Liver (tissue), 9 donors: ENCODE results near the gene FREY1. TPM values are rescaled to one million over a fixed set of nuclear protein-coding genes. Genes with fewer than 3 reads are reported as not detected.

Source experiments
- DNase-seq: peaks from one replicate; pipeline ENCODE4 v3.0.0-alpha.2; 2017; ENCODE audit warnings: low spot score
- H3K27ac ChIP-seq, 2 donors: one replicate each; pipeline ENCODE4 v1.7.0; 2013; ENCODE audit warnings: inconsistent platforms in 2 of 2, low read length in 2 of 2, control low read depth in 1 of 2, low read depth in 1 of 2, mild to moderate bottlenecking in 1 of 2
- H3K27me3 ChIP-seq, 4 donors: one replicate each; pipeline versions ENCODE4 v1.6.1 to v1.7.0; 2013; ENCODE audit warnings: low read length in 3 of 4, inconsistent platforms in 1 of 4, mild to moderate bottlenecking in 1 of 4, moderate library complexity in 1 of 4; ENCODE audit not compliant: control insufficient read depth in 4 of 4, insufficient read depth in 4 of 4
- H3K36me3 ChIP-seq, 4 donors: one replicate each; pipeline versions ENCODE4 v1.6.1 to v1.7.0; 2013; ENCODE audit warnings: low read length in 3 of 4, mild to moderate bottlenecking in 3 of 4, low read depth in 1 of 4, moderate library complexity in 1 of 4; ENCODE audit not compliant: control insufficient read depth in 4 of 4, insufficient read depth in 3 of 4
- H3K4me1 ChIP-seq, 4 donors: one replicate each; pipeline versions ENCODE4 v1.6.1 to v1.7.0; 2013; ENCODE audit warnings: low read length in 3 of 4, mild to moderate bottlenecking in 3 of 4, moderate library complexity in 1 of 4; ENCODE audit not compliant: control insufficient read depth in 4 of 4, insufficient read depth in 4 of 4
- H3K4me3 ChIP-seq, 3 donors: one replicate each; pipeline versions ENCODE4 v1.6.1 to v1.7.0; 2013; ENCODE audit warnings: low read length in 3 of 3, control low read depth in 1 of 3, low read depth in 1 of 3, mild to moderate bottlenecking in 1 of 3
- H3K9ac ChIP-seq, 2 donors: one replicate each; pipeline ENCODE4 v1.7.0; 2013; ENCODE audit warnings: low read length in 2 of 2, mild to moderate bottlenecking in 2 of 2, moderate library complexity in 2 of 2, control low read depth in 1 of 2, low read depth in 1 of 2
- H3K9me3 ChIP-seq, 4 donors: one replicate each; pipeline versions ENCODE4 v1.6.1 to v1.7.0; 2013; ENCODE audit warnings: low read length in 3 of 4; ENCODE audit not compliant: control insufficient read depth in 4 of 4
- ATF3 ChIP-seq: IDR thresholded peaks from 2 replicates; pipeline ENCODE4 v1.6.1; 2016; ENCODE audit warnings: antibody characterized with exemption
- CTCF ChIP-seq: fragments of 150-350 bp; IDR thresholded peaks from 2 replicates; pipeline ENCODE4 v1.5.1; 2017; ENCODE audit warnings: improper control_type of control experiment, low read depth, low read length; ENCODE audit not compliant: missing input control
- EGR1 ChIP-seq, 2 donors: IDR thresholded peaks; 2 replicates each; pipeline ENCODE4 v1.6.1; 2016 to 2018; ENCODE audit warnings: antibody characterized with exemption in 2 of 2, low read depth in 2 of 2
- FOXA1 ChIP-seq: IDR thresholded peaks from 2 replicates; pipeline ENCODE4 v1.6.1; 2016; ENCODE audit warnings: antibody characterized with exemption
- FOXA2 ChIP-seq: IDR thresholded peaks from 2 replicates; pipeline ENCODE4 v1.6.1; 2016; ENCODE audit warnings: antibody characterized with exemption
- GABPA ChIP-seq, 2 donors: IDR thresholded peaks in 1 of 2; conservative IDR thresholded peaks in 1 of 2; 2 replicates each; pipeline ENCODE4 v1.6.1; 2016; ENCODE audit warnings: antibody characterized with exemption in 2 of 2, mild to moderate bottlenecking in 1 of 2, moderate library complexity in 1 of 2
- HNF4A ChIP-seq, 2 donors: conservative IDR thresholded peaks; 2 replicates each; pipeline ENCODE4 v1.6.1; 2016; ENCODE audit warnings: antibody characterized with exemption in 2 of 2, mild to moderate bottlenecking in 2 of 2
- HNF4G ChIP-seq: IDR thresholded peaks from 2 replicates; pipeline ENCODE4 v1.6.1; 2016; ENCODE audit warnings: antibody characterized with exemption
- JUND ChIP-seq, 2 donors: IDR thresholded peaks; 2 replicates each; pipeline ENCODE4 v1.6.1; 2016; ENCODE audit warnings: antibody characterized with exemption in 2 of 2
- MAX ChIP-seq: IDR thresholded peaks from 2 replicates; pipeline ENCODE4 v1.6.1; 2016; ENCODE audit warnings: antibody characterized with exemption
- NR2F2 ChIP-seq: IDR thresholded peaks from 2 replicates; pipeline ENCODE4 v1.6.1; 2016; ENCODE audit warnings: antibody characterized with exemption
- RAD21 ChIP-seq, 2 donors: IDR thresholded peaks; 2 replicates each; pipeline ENCODE4 v1.6.1; 2016; ENCODE audit warnings: antibody characterized with exemption in 2 of 2, mild to moderate bottlenecking in 2 of 2
- REST ChIP-seq: IDR thresholded peaks from 2 replicates; pipeline ENCODE4 v1.6.1; 2016; ENCODE audit warnings: antibody characterized with exemption, mild to moderate bottlenecking
- RXRA ChIP-seq, 2 donors: IDR thresholded peaks; 2 replicates each; pipeline ENCODE4 v1.6.1; 2017 to 2018; ENCODE audit warnings: antibody characterized with exemption in 2 of 2, mild to moderate bottlenecking in 1 of 2
- SP1 ChIP-seq: IDR thresholded peaks from 2 replicates; pipeline ENCODE4 v1.6.1; 2018; ENCODE audit warnings: antibody characterized with exemption, mild to moderate bottlenecking
- TAF1 ChIP-seq: conservative IDR thresholded peaks from 2 replicates; pipeline ENCODE4 v1.6.1; 2016; ENCODE audit warnings: antibody characterized with exemption, mild to moderate bottlenecking
- YY1 ChIP-seq: IDR thresholded peaks from 2 replicates; pipeline ENCODE4 v1.6.1; 2016; ENCODE audit warnings: antibody characterized with exemption, mild to moderate bottlenecking
- ZBTB33 ChIP-seq: IDR thresholded peaks from 2 replicates; pipeline ENCODE4 v1.6.1; 2016; ENCODE audit warnings: antibody characterized with exemption
- WGBS: extraction: QIAGEN DNeasy Blood & Tissue Kit; methylation state at CpG from one replicate; pipeline ENCODE4 v1.1.7; 2013; 5-methylcytosine and 5-hydroxymethylcytosine counted together
- polyA plus RNA-seq, 2 donors: library from polyadenylated mRNA; stranded (reverse) in 1 of 2; unstranded in 1 of 2; fragments of 200-250 nt in 1 of 2; fragments of >200 nt in 1 of 2; fragmentation: Nextera tagmentation in 1 of 2; extraction: Ambion mirVana in 1 of 2; gene quantifications; one replicate each; pipeline versions ENCODE4 v1.2.1 to v1.2.3, GENCODE V29; 2013 to 2015
- total RNA-seq, 2 donors: library from RNA; depleted of rRNA; stranded (reverse); fragments of >200 nt; gene quantifications; one replicate each; pipeline ENCODE4 v1.2.3, GENCODE V29; 2014
- donor health status: healthy.
- donor health status: healthy.
- donor health status: healthy.
- donor health status: healthy.
- donor health status: healthy.

FREY1 gene
- total and polyA plus RNA-seq, 4 donors: 0.18 to 2.1 (median 0.75) TPM; not detected in 1

- H3K27me3 ChIP-seq: no peaks in the 10 kb centered on the region
- H3K36me3 ChIP-seq: peaks cover 12 to 89% (median 76%) of the 10 kb centered on the region in 4 donors
- H3K4me1 ChIP-seq: no peaks in the 10 kb centered on the region
- no peak for TF ChIP-seq ZBTB33
- no peak overlapping the region for H3K27ac ChIP-seq
- 97% methylated on average over 3 of the region's 3 CpGs for WGBS
- DNase-seq: no peak
- H3K9me3 ChIP-seq: no peaks in the 10 kb centered on the region
- no peak overlapping the region for H3K9ac ChIP-seq
- H3K4me3 ChIP-seq: no peak overlapping the region
These were observed 29.2 kb downstream of the FREY1 start for GRCh38 chr11:45877845-45878244.

GRCh38 chr11:45877221-45877620, 29.9 kb downstream of the FREY1 start:
- Histone ChIP-seq H3K9me3 (no peaks in the 10 kb centered on the region), H3K9ac (no peak overlapping the region), H3K4me1 (no peaks in the 10 kb centered on the region), H3K4me3 (no peak overlapping the region), H3K27ac (no peak overlapping the region), H3K36me3 (peaks cover 12 to 88% (median 77%) of the 10 kb centered on the region in 4 donors), H3K27me3 (no peaks in the 10 kb centered on the region)
- no peak for DNase-seq
- 91% methylated on average over 8 of the region's 8 CpGs for WGBS
- TF ChIP-seq HNF4G (no peak), MAX (no peak), EGR1 (IDR thresholded peaks at IDR 0.05; ENCODE audit: low read depth in 2 of 2) (no peak), CTCF (no peak), JUND (IDR thresholded peaks at IDR 0.05) (no peak), RAD21 (IDR thresholded peaks at IDR 0.05) (no peak), YY1 (no peak), HNF4A (conservative IDR thresholded peaks at IDR 0.05) (no peak), FOXA2 (no peak), ATF3 (no peak), TAF1 (no peak), NR2F2 (no peak), RXRA (IDR thresholded peaks at IDR 0.05) (no peak), FOXA1 (no peak), GABPA (IDR thresholded peaks at IDR 0.05 in 1 of 2, conservative IDR thresholded peaks at IDR 0.05 in 1 of 2) (no peak), REST (no peak), SP1 (no peak), ZBTB33 (no peak)
